ENCODE measurements around the gene CAVIN2.
"Not testable (repeated sequence)": the region's sequence is repeated elsewhere in the genome, so short reads cannot be mapped to it uniquely, and the experiment has no call there.

The CAVIN2 gene

GRCh38 chr2:191789796-191790195 lies 57.1 kb downstream of the CAVIN2 start:
- no peak overlapping the region for H3K4me3 ChIP-seq (ENCODE audit: insufficient read depth, low read depth, low read length, poor library complexity, severe bottlenecking)
- H3K27ac ChIP-seq (ENCODE audit: insufficient read depth, low read length, poor library complexity, severe bottlenecking): no peak overlapping the region
- DNase-seq: no peak

DNA sequence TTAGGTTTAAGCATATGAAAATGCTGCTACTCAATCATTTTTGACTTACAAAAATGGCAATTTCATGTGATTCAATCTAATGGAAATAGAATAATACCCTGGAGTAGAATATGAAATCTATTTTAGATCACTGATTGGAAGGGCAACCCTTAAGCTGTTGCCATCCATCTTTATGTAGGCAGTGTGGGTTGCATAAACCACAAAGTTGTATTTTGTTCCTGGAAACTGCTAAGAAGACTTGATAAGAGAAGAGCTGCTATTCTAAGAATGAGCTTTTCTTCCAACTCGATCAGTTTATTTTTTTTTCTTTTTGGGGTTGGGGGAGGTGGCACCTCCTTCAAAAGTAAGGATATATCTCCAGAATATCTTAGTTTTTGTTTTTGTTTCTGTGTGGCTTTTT lies 60.2 kb downstream of the CAVIN2 start:
- Histone ChIP-seq H3K9me3 (ENCODE audit: control insufficient read depth, low read length) (no peaks in the 10 kb centered on the region), H3K27me3 (replicated peaks; ENCODE audit: control insufficient read depth, insufficient read depth, low read length, poor library complexity, severe bottlenecking) (no peaks in the 10 kb centered on the region), H3K4me3 (ENCODE audit: insufficient read depth, low read depth, low read length, poor library complexity, severe bottlenecking) (no peak overlapping the region), H3K4me1 (ENCODE audit: control insufficient read depth, insufficient read depth, low read length, poor library complexity, severe bottlenecking) (no peaks in the 10 kb centered on the region), H3K27ac (ENCODE audit: insufficient read depth, low read length, poor library complexity, severe bottlenecking) (no peak overlapping the region), H3K36me3 (ENCODE audit: control insufficient read depth, insufficient read depth, low read length) (no peaks in the 10 kb centered on the region)
- no peak for DNase-seq

More at GRCh38 chr2:191789796-191790195, 57.1 kb downstream of the CAVIN2 start:
- H3K4me1 ChIP-seq (ENCODE audit: control insufficient read depth, insufficient read depth, low read length, poor library complexity, severe bottlenecking): no peaks in the 10 kb centered on the region
- no peaks in the 10 kb centered on the region for H3K27me3 ChIP-seq (replicated peaks; ENCODE audit: control insufficient read depth, insufficient read depth, low read length, poor library complexity, severe bottlenecking)
- H3K36me3 ChIP-seq (ENCODE audit: control insufficient read depth, insufficient read depth, low read length): no peaks in the 10 kb centered on the region
- H3K9me3 ChIP-seq (ENCODE audit: control insufficient read depth, low read length): no peaks in the 10 kb centered on the region

- H3K4me3 ChIP-seq (ENCODE audit: insufficient read depth, low read depth, low read length, poor library complexity, severe bottlenecking); H3K4me1 ChIP-seq (ENCODE audit: control insufficient read depth, insufficient read depth, low read length, poor library complexity, severe bottlenecking); DNase-seq; H3K9me3 ChIP-seq (ENCODE audit: control insufficient read depth, low read length); H3K27me3 ChIP-seq (replicated peaks; ENCODE audit: control insufficient read depth, insufficient read depth, low read length, poor library complexity, severe bottlenecking); H3K27ac ChIP-seq (ENCODE audit: insufficient read depth, low read length, poor library complexity, severe bottlenecking); H3K36me3 ChIP-seq (ENCODE audit: control insufficient read depth, insufficient read depth, low read length): not testable (repeated sequence)
Measured at GRCh38 chr2:191785651-191786050, 61.2 kb downstream of the CAVIN2 start.
